Retina (tissue), 1 donor: ENCODE data around the gene SLIT3.

Source experiments
- DNase-seq: peaks from one replicate; pipeline ENCODE4 v3.0.0-alpha.2; 2016

Gene SLIT3

DNA sequence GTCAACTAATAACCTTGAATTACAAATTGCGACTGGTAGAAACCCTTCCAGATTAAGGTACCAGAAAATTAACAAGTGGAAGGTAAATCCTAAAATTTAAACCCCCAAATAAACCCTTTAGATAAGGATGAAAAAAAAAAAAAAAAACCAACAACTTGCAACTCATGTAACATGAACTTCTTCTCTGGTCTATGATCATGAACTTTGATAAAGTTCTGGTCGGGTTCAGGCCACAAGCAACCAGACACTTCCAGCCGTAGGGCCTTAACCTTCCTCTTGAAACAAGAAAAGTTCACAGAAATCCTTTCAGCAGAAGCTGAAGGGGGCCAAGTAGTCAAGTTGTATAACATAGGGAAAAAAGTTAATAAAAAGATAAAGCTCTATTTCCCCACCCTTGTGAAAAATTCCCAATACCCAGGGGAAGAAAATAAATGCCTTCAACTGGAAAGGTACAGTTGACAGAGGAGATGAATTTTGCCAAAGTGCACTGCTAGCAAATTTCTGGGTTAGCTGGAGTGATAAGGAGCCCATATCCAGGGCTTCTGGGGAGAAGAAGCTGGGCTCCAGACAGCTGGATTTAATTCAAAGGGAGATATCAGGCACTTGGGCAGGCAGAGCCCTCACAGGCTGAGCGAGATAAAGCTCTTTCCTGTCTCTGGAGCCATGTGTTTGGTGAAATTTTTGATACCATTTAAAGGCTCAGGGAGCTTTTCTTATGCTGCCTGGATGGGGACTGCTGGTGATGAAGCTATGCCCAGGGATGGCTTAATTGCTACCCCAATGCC lies 487.6 kb downstream of the SLIT3 start:
- DNase-seq, result no peak

DNA sequence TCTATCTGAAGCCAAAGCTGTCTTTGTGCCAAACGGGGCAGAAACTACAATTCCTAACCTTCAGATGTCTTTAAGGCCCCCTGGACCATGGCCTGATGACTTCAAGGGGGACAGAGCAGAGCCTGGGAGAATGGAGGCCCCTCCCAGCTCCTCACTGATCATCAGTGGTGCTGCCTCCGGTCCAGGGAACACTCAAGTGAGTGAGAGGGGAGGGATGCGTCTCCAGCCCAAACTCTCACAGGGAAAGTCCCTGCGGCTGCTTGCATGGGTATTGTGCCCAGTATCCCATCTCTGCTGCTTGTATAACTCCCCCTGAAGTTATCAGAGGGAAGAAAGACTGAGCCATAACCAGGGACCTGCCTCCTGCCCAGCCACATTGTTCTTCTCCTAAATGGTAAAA lies 490.3 kb downstream of the SLIT3 start:
- DNase-seq, result no peak

DNA sequence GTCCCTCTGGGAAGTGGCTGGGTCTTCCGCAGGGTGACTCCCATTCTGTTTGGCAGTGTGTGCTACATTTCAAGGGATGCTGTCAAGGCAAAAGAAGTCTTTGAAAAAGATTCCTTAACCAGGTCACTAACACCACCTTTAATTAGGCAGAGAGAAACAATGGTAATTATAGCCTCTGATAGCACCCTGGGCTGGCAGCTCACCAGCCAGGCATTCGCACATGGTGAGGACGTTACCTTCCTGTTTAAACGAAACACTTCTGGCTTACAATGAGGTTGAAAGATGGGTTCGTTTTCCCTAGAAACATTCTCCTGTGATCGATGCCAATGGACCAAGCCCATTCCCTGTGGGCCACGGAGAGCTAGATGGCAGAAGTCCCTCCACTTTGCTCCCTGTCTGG lies 491.7 kb downstream of the SLIT3 start:
- DNase-seq, result no peak

DNA sequence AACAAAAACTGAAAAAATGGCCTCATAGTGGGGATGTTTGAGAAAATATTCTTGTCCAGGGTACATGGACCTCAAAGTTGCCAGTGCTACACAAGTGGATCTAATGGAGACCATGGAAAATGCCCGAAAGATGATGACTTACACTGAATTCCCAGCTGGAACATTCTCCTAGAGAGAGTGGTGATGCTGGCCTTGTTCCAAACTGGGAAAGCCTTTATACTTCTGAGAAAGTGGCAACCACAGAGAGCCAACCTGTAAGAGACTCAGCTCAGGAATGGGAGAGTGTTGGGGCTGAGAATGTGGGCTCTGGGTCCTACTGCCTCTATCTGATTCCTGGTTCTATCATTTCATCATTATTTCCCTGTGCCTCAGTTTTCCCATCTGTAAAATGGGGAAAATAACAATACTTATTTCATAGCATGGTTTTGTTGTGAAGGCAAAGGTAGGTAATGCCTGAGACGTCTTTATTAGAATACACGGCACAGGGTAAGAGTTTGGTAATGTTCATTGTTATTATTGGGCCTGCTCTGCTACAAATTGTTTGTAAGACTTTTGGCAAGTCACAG lies 492.8 kb downstream of the SLIT3 start:
- no peak for DNase-seq

DNA sequence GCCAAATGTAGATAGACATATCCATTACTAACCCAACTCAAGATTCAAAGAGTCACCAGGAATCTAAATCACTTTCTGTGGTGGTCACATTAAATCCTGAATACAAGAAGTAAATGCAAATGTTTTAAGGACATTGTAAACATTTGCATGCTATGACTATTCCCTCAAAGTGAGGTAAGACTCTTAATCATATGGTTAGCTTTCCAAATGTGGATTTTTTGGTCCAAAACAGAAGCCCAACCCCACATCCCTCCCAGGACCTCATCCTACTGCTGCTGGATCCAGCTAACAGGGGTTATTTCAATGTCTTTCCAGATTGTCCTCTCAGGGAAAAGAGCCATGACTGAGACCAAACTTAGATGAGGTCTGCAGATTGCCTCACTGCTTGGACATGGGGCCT lies 493.7 kb downstream of the SLIT3 start:
- no peak for DNase-seq

DNA sequence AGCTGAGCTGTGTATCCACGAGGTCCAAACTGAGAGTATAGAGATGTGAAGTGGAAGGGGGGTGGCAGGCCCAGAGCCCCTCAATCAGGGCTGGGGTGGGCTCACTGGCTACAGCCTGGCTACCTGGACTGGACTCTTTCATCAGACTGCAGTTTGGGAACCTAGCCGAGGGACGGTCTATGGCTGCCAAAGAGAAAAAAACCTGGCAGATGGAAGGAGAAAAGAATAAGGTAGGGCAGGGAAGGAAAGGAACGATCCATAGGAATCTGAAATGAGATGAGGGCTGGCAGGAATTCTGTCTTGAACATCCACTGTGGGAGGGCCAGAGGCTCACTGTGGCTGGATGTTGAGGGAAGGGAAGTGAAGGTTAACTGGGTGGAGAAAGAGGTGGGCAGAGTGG lies 497.4 kb downstream of the SLIT3 start:
- DNase-seq, result no peak

DNA sequence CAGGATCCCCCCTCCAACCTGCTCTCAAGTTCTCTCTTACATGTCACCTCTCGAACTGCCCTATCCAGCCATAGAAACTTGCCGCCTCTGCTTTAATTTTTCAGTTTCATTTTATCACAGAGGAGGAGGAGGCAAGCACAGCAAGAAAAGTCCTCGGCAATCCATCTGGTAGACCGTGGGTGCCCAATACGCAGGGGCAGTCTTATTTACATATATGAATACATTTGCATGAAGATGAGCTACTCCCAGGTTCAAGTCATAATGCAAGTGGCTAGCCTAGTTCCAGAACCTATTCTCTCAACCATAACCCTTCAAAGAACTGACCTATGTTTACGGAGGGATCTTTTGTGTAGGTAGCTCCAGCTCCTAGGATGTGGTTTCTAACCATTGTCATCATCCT lies 498.6 kb downstream of the SLIT3 start:
- no peak for DNase-seq

DNA sequence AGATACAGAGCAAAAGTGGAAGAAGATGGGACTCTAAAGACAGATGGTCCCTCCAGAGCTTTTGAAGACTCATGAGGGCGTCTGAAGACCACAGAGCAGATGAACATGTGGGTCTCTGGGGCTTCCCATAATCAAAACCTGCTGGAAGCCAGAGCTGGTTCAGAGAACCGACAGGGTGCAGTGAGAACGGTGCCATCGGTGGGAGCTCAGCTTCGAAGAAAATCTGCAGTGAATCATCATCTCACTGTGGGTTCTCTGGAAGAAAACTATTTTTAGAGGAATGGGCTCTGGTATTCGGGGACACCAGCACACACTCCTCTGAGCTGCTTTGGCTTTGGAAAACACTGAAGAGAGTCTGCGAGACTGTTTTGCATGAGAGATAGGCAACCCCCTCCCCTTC lies 499.4 kb downstream of the SLIT3 start:
- no peak for DNase-seq

DNA sequence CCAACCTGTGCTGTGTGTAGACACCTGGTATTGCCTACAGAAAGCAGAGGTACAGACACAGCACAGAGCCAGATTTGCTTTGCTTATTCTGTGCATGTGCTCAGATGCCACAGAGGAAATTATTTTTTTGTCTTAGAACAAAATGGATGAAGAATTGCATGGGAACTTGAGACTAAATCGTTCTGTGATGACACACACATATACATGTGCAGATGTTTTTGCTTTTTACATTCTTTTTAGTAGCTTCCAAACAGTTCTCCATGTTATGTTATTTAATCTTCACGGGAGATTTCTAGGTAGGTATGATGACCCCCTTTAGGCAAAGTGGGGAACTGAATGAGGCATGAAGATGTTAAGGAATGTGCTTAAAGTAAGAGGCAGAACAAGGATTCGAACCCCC lies 500.2 kb downstream of the SLIT3 start:
- DNase-seq, result no peak

DNA sequence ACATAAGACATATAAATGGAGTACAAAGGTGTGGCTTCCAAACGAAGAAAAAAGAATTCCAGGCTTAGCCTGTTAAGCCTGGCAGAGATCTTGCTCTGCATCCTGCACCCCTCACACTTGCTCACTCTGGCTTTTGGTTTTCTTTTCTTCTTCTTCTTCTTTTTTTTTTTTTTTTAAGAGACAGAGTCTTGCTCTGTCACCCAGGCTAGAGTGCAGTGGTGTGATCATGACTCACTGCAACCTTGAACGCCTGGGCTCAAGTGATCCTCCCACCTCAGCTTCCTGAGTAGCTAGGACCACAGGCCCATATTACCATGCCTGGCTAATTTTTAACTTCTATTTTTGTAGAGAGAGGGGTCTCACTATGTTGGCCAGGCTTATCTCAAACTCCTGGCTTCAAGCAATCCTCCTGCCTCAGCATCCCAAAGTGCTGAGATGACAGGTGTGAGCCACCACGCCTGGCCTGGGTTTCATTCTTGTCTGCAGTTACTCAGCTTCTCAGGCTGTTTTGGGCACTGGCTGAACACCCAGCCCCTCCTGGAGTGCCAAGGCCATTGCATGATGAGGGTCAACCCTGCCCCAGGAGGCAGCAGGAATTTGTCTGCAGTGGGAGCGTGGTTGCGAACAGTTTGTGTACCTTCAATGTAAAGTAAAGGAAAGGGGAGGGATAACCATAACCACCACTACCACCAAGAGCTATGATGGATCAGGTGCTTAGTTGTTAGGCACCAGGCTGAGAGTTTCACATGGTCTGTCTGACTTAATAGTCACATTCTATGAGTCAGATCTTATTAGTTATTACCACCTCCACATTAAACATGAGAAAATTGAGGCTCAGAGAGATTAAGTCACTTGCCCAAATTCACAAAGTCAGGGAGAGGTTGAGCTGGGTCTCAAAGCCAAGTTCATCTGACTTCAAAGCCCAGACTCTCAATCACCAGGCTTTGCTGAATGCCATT lies 502.6 kb downstream of the SLIT3 start:
- DNase-seq, result no peak

DNA sequence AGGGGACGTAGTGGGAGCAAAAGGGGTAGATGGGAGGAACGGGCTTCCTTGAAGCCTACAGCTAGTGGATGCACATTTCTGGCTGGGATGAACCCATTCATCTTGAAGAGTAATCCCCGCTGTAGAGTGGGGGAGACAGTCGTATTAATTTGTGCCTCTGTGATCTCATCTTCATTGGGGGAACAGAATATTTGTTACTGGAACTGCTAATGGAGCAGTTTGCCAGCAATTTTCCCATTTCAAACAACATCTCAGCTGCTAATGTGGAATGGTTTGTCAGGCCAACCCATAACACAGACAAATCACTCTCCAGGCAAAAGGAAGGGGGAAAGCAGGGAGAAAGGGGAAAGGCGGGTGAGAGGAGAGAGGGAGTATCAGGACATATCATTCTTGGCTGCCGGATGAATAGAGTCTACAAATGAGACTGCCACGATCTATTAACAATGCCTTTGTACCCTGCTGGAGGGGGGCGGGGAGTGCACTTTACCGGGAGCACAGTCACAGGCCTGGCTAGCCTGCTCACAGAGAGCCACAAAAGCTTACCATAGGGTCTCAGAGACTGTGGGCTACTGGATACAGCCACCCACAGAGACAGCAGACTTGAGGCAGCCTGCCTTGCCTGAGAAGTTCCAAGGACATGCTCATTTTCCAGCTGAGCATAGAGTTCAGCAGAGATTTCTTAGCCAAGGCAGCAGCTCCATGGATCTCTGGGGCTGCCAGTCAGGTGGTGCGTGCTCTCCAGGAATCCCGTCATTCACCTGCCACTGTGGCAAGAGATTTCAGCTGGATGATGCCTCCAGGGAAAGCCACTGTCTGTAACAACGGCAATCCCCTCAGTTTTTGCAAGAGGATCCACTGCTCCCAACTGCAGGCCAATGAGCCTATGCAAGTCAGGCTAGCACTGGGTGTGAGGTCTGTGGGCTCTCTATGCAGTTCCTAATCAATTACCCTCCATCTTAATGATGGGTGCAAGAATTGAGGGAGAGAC lies 504.1 kb downstream of the SLIT3 start:
- peak; percentile 64 for DNase-seq

DNA sequence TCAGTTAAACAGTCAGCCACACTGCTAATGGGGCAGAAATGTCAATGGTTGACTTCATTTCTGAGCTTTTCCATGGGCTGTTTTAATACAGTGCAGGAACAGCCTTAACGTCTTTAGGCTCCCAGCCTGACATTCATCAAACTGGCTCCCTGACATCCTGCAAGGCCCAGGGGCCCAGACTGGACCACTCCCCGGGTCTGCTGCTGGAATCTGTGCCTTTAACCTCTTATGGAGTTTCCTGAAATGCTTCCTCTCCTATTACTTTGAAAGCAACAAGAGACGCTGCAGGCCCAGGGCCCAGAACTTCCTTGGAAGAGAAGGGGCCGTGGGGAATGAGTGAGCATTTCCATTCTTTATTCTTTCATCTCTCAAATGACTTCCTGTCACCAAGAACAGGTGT lies 504.9 kb downstream of the SLIT3 start:
- no peak for DNase-seq

DNA sequence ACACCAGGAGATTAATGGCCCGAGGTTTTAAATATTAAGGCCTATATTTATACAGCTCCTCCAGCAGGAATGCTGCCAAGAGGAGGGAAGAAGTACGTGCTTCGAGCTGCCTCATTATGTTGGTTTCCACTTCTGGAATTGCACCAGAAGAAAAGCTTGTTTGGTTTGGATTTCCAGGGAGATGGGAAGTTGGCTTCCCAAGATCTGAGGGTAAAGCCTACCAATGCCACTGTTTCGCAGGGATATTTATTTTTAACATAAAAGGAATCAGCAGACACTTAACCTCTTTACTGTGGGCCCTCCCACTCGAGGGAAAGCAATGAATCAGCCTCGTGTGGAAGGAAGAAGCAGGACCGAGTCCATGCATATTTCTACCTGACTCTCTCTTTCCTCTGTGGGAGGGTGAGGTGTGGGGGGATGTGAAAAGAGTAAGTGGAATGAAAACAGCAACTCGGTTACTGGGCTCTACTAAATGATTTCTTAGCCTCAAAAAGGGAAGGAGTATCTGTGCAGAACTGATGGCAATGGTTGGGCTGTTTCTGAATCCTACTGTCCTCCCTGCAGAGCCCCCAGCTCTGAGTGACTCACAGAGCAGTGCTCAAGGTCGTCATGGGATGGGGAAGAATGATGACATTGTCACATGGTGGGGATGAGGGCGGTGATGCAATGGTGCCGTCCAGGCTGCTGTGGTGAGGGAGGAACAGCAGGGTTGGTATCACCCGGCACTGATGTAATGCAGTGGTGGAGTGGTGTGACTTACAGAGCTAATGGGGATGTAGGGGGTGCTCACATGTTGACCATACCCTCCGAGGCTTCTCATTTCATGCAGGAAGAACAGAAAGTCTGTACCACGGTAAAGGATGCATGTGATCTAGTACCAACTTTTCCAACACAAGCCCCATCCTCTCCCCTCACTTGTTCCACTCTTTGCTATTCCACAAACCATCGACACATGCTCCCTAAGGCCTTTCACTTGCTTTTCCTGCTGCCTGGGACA lies 506.8 kb downstream of the SLIT3 start:
- DNase-seq, result no peak

DNA sequence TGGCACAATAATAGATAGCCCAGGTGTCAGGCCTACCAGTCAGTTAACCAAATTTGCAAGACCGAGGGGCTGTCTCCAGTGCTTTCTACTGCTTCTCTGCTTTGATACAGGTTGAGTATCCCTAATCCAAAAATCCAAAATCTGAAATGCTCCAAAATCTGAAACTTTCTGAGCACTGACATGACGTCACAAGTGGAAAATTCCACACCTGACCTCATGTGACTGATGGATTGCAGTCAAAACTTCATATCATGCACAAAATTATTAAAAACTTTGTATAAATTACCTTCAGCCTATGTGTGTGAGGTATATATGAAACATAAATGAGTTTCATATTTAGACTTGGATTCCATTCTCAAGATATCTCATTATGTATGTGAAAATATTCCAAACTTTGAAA lies 508.3 kb downstream of the SLIT3 start:
- DNase-seq, result no peak

DNA sequence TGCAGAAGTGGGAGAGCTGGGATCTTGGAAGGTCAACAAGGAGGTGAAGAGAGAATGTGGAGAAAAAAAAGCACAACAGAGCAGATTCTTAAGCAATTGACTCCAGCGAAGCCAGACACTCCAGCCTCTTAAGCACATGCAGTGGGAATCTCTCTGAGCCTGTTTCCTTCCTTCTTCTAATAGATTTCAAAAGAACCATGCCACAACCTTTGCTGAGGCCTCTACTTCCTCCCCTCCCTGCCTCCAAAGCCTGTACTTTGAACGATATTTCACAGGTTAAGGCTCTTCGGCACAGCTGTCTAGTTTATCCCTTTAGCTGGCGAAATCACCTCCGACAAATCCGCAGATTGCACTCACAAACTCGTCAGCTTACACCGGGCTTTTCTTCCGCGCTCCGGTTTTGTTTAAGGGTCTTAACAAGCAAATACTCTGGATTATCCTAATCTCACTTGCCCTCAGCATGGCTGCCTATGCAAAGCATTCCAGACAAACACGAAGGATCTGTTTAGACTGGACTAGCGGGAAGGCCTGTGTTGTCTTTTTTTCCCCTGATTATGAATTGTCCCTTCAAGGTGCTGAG lies 510.2 kb downstream of the SLIT3 start:
- DNase-seq, result no peak

DNA sequence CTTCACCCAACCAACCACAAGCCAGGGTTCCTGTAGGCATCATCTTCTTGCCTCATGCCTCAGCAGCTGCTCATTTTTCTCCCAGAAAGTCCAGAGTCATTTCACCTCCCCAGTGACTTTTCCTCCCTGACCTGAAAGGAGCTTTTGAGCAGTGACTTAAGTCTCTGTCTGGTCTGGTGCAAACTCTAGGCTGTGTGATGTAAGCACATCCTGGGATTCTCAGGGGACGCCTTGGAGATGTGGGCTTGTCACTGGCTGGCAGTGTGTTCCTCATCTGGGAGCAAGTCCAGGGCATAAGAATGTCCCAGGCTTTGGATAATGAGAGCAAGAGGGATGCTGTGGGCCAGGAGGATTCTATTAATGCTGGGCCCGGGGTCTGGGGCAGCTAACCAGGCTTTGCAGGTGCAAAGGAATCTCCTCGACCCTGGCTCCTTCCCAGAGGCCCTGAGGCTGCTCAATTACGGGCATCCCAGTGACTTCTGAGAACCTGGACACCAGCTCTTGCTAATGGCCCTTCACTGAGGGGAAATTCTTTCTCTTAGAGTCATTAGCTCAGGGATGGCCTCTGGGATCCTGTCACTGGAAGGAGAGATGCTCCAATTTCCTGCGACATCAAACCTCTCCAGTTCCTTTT lies 510.8 kb downstream of the SLIT3 start:
- DNase-seq, result no peak

DNA sequence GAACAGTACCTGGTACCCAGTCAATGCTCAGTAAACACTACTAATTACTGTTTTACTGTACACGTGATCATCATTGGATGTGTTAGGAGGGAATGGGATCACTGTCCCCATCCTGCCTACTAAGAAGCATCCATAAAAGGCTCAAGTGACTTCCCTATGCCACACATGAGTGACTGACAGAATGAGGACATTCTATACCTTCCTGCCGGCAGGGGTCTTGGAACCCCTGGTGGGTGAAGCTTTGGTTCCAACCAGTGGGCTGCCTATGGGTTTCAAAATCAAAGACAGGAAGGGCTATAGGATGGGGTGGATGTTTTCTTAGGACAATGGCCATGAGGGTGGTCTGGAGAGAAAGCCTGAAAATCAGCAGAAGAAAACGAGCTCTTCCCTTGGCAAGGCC lies 512.2 kb downstream of the SLIT3 start:
- no peak for DNase-seq

DNA sequence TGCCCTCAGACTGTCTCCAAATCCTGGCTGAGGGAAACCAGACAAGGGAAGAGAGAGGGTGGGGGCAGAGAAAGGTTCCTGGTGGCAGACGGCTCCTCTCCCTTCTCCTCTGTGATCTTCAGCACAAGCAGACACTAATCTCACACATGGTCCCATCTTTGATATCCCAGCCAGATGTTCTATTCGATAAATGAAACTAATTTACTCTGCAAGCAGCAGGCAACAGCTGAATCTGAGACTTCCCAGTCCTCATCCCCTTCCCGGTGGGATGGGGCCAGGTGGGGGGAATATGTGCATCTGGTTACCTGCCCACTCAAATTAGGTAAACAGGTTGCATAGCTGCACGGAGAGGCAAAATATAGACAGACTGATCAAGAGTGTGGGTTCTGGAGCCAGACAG lies 512.8 kb downstream of the SLIT3 start:
- DNase-seq, result no peak

DNA sequence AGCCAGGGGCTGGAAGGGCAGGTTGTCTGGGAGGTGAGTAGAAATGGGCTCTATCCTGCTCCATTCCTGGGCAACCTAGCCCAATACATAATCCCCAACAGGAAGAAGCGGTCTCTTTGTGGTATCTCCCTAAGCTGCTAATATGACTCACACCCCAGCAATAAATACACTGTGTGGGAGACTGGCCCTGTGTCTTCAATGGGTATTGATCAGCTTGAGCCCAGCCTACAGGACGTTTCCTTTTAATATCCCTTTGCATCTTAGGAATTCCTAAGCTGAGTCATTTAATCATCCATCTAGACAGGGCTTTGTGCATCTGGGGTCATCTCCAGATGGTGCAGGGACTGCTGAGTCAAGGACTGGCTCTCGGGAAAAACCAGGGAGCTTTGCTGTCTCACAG lies 514.8 kb downstream of the SLIT3 start:
- DNase-seq, result no peak

DNA sequence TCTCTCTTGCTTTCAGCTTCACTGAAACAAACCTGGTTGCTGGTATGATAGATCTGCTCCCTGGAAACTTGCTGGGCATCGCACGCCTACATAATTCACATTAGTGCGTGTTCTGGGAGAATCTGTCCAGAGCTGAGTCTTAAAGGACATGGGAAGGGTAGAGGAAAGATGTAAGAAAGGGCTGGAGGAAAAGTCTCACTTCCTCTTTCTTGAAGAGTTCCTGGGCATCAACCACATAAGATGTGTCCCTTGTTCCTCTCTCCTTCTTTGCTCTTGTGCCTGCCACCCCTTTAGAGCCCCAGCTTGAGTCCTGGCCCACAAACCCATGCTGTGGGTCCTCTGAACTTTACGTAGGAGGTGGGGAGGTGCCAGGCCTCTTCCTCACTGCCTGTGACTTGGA lies 516.5 kb downstream of the SLIT3 start:
- DNase-seq, result no peak
